Activated CD4-positive, alpha-beta T cell treated with anti-CD3 and anti-CD28 coated beads for 36 hours (primary cell): ENCODE measurements around the gene TRABD. TPM values are rescaled to one million over a fixed set of nuclear protein-coding genes. Genes with fewer than 3 reads are reported as not detected.

Experiments used
- ATAC-seq: fragments of 200-7000 bp; cut with Tn5 transposase; one replicate; pipeline ENCODE4 v1.10.0; 2021; ENCODE audit warnings: mild to moderate bottlenecking, moderate library complexity
- CTCF ChIA-PET: fragments of 350-600 bp; sonication (Branson Sonifier 250); formaldehyde crosslinking; loops from one replicate; lab custom pipeline; 2021; ENCODE audit warnings: antibody characterized with exemption; lab: Charles Lee
- POLR2A ChIA-PET: fragments of 350-600 bp; sonication (Branson Sonifier 250); formaldehyde crosslinking; loops from one replicate; lab custom pipeline; 2021; ENCODE audit warnings: antibody characterized with exemption, inconsistent platforms; lab: Charles Lee
- DNase-seq: peaks from one replicate; pipeline ENCODE4 v3.0.0-alpha.2; 2020
- H3K27ac Mint-ChIP-seq: one replicate; pipeline ENCODE4 v1.8.0; 2021; ENCODE audit warnings: mixed read lengths
- H3K27me3 Mint-ChIP-seq: one replicate; pipeline ENCODE4 v1.8.0; 2021; ENCODE audit warnings: mixed read lengths
- H3K36me3 Mint-ChIP-seq: one replicate; pipeline ENCODE4 v1.8.0; 2021; ENCODE audit warnings: low read depth, mixed read lengths
- H3K4me1 Mint-ChIP-seq: one replicate; pipeline ENCODE4 v1.8.0; 2021; ENCODE audit warnings: mixed read lengths
- H3K4me3 Mint-ChIP-seq: one replicate; pipeline ENCODE4 v1.8.0; 2021; ENCODE audit warnings: mild to moderate bottlenecking, moderate library complexity, mixed read lengths
- H3K9me3 Mint-ChIP-seq: one replicate; pipeline ENCODE4 v1.8.0; 2021; ENCODE audit warnings: low read depth, mixed read lengths
- intact Hi-C, 2 experiments: fragments of 100-400 bp; cut with DNase I in 1 of 2; cut with micrococcal nuclease in 1 of 2; formaldehyde crosslinking; loops; one replicate each; pipeline versions ENCODE4 v1.14.2 to v1.15.1; 2022 to 2024; cut with DNase I, micrococcal nuclease
- total RNA-seq, 2 experiments: library from RNA; stranded (reverse); gene quantifications; one replicate each; pipeline ENCODE4 v1.2.3, GENCODE V29; 2021

TRABD gene
- total RNA-seq, 2 experiments from 2014 or later: 60.7 to 74.5 TPM

DNA sequence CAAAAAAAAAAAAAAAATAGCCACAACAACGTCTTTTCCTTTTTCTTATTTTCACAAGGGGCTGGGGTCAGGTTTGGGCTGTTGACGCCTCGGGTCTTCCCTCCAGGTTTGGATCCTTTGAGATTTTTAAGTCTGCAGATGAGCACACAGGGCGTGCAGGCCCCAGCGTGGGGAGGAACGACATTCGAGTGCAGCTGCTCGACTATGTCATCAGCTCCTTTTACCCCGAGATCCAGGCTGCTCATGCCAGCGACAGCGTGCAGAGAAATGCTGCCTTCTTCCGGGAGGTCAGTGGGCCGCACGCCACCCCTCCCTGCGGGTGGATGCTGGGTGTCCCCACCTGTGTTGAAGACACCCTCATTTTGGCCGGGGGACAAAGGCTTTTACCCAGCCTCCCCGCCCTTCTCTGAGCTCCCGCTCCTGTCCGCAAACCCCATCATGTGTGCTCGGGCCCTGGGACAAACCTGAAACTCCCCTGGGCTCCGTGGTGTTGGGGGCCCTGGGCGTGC lies 22.8 kb downstream of the TRABD start:
- Mint-ChIP-seq H3K4me1 (peaks cover 10% of the 10 kb centered on the region), H3K4me3 (no peak overlapping the region), H3K27ac (no peak overlapping the region), H3K9me3 (no peaks in the 10 kb centered on the region), H3K36me3 (peaks cover 17% of the 10 kb centered on the region), H3K27me3 (no peaks in the 10 kb centered on the region)
- DNase-seq (no peak), ATAC-seq (no peak)
- ChIA-PET CTCF (interaction anchor here (0.5 to 1.5 kb wide), 5 partner anchors 20 to 617 kb away, joined by 3 to 7 read pairs (median 3); no protein-coding TSS in a partner anchor), POLR2A (interaction anchor here (0.6 kb wide), 1 partner anchor 43 kb away, joined by 3 read pairs; the partner anchor contains the start of gene HDAC10)
- intact Hi-C loops: no loop called here

DNA sequence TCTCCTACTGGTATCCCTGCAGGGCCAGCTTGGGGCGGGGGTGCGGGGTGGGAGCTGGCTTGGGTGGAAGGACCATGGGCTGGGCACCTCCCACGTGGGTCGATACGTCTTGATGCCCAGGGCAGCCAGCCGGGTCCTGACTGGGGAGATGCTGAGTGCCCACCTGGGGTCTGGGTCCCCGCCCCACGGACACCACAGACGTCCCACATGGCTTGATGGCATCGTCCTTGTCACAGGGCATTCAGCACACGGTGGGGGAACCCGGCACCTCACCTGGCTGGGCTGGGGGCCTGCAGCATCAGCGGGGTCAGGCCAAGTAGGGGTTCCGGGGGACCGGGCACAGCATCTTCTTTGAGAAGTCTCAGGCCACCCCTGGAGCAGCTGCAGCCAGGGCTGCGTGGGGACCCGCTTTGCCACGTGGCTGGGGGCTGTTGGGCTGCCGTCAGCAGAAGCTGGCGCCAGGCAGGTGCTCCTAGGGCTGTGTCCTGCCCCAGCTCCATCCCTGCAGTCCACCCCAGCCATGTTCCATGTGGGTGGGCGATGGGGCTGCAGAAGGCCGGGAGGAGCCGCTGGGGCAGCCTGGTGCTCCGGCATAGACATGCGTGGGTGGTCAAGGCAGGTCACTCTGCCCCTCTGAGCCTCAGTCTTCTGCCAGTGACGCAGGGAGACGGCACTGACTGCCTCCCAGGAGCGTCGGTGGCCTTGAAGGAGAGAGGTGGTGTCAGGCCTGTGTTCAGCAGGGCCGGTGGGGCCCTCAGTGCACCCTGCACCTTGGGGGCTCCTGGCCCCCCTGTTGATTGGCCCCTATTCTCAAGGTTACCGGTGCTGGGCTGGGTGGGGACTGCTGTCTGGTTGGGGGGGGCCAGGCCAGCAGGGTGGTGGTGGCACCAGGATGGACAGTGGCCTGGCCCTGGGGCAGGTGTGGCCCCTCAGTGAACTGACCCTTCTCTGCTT lies 23.5 kb downstream of the TRABD start:
- no peak overlapping the region for H3K27ac Mint-ChIP-seq
- no peaks in the 10 kb centered on the region for H3K9me3 Mint-ChIP-seq
- H3K27me3 Mint-ChIP-seq: no peaks in the 10 kb centered on the region
- intact Hi-C loops: loop anchor here in 1 of 2 experiments (1.0 kb wide), 1 partner anchor 60 kb away; no protein-coding TSS in a partner anchor
- H3K4me1 Mint-ChIP-seq: peaks cover 7% of the 10 kb centered on the region
- CTCF ChIA-PET: interaction anchor here (0.5 to 1.5 kb wide), 5 partner anchors 19 to 618 kb away, joined by 3 to 7 read pairs (median 3); no protein-coding TSS in a partner anchor
- peak; percentile 20 for ATAC-seq
- POLR2A ChIA-PET: no interaction called here
- no peak for DNase-seq
- H3K4me3 Mint-ChIP-seq: no peak overlapping the region
- H3K36me3 Mint-ChIP-seq: peaks cover 15% of the 10 kb centered on the region

DNA sequence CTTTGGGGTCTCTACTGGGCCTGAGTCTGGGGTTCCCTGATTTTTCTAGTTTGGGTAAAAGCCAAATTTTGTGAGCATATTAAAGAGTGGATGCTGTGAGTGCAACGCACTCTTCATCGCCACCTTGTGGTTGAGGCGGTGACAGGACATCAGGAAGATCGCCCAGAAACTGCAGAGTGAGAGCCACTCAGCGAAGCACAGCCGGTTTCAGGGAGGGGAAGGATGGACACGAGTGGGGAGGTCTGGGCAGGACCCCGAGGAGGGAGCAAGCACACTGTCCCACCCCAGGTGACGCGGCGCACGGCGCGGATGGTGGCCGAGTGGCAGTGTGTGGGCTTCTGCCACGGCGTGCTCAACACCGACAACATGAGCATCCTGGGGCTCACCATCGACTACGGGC lies 24.2 kb downstream of the TRABD start:
- POLR2A ChIA-PET: no interaction called here
- intact Hi-C loops: loop anchor here (1.0 to 2.0 kb wide), 3 partner anchors 61 to 443 kb away; no protein-coding TSS in a partner anchor
- Mint-ChIP-seq H3K27ac (no peak overlapping the region), H3K27me3 (no peaks in the 10 kb centered on the region), H3K4me1 (peaks cover 5% of the 10 kb centered on the region), H3K9me3 (no peaks in the 10 kb centered on the region), H3K36me3 (peaks cover 18% of the 10 kb centered on the region), H3K4me3 (no peak overlapping the region)
- DNase-seq (peak; percentile 85), ATAC-seq (peak; percentile 86)
- CTCF ChIA-PET: no interaction called here

DNA sequence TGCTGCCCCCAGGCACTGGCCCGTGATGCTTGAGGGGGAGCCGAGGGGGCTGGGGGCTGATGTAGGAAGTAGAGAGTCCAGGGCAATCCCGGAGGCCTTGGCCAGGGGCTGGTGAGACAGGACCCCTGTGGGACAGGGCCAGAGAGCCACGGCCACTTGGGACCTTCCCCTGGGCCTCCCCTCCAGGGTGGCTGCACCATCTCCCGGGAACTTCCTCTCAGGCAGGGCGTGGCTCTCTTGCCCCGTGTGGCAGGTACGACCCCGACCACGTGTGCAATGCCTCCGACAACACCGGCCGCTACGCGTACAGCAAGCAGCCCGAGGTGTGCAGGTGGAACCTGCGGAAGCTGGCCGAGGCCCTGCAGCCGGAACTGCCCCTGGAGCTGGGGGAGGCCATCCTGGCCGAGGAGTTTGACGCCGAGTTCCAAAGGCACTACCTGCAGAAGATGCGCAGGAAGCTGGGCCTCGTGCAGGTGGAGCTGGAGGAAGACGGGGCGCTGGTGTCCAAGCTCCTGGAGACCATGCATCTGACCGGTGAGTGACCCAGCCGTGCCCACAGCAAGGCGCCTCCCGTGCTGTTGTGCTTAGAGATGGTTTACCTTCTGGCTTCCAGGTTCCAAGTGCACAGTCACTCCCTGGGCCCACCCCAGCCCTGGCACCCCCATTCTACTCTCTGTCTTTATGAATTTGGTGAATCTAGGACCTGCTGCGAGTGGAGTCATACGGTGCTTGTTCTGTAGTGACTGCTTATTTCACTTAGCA lies 24.8 kb downstream of the TRABD start:
- H3K27me3 Mint-ChIP-seq: no peaks in the 10 kb centered on the region
- H3K4me3 Mint-ChIP-seq: no peak overlapping the region
- intact Hi-C loops: loop anchor here in 1 of 2 experiments (1.0 to 2.0 kb wide), 3 partner anchors 61 to 444 kb away; no protein-coding TSS in a partner anchor
- no peak overlapping the region for H3K27ac Mint-ChIP-seq
- ATAC-seq (no peak), DNase-seq (no peak)
- H3K4me1 Mint-ChIP-seq: peaks cover 4% of the 10 kb centered on the region
- CTCF ChIA-PET: interaction anchor here (1.1 to 1.6 kb wide), 3 partner anchors 30 to 62 kb away, joined by 3 to 13 read pairs (median 3); no protein-coding TSS in a partner anchor
- H3K9me3 Mint-ChIP-seq: no peaks in the 10 kb centered on the region
- H3K36me3 Mint-ChIP-seq: peaks cover 22% of the 10 kb centered on the region
- POLR2A ChIA-PET: no interaction called here

DNA sequence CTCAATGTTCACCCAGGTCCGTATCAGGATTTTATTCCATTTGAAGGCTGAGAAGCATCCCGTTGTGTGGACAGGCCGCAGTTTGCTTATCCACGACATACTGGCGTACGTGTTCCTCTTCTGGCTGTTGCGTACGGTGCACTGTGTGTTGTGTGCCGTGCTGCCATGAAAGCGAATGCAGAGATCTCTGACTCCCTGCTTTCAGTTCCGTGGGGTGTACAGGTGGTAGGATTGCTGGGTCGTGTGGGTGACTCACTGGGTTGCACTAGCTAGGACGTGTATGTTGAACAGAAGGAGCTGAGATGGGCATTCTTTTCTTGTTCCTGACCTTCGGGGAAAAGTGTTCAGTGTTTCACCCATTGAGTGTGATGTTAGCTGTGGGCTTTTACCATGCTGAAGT lies 25.4 kb downstream of the TRABD start:
- no peaks in the 10 kb centered on the region for H3K27me3 Mint-ChIP-seq
- CTCF ChIA-PET: interaction anchor here (1.1 to 1.6 kb wide), 3 partner anchors 29 to 63 kb away, joined by 3 to 13 read pairs (median 3); no protein-coding TSS in a partner anchor

DNA sequence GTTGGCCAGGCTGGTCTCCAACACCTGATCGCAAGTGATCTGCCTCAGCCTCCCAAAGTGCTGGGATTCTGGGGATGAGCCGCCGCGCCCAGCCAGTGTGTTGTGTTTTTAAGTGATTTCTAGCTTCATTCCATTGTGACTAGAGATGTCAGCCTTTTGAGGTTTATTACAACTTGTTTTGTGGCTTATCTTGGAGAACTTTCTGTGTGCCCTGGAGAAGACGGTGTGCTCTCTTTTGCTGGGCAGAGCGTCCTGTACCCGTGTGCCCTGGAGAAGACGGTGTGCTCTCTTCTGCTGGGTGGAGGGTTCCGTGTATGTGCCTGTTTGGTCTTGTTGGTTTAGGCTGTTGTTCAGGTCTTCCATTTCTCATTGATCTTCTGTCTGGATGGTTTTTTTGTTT lies 27.6 kb downstream of the TRABD start:
- no peak overlapping the region for H3K27ac Mint-ChIP-seq
- intact Hi-C loops: no loop called here
- no peak overlapping the region for H3K4me3 Mint-ChIP-seq
- no peaks in the 10 kb centered on the region for H3K9me3 Mint-ChIP-seq
- no peaks in the 10 kb centered on the region for H3K27me3 Mint-ChIP-seq
- peaks cover 32% of the 10 kb centered on the region for H3K36me3 Mint-ChIP-seq
- H3K4me1 Mint-ChIP-seq: peaks cover 4% of the 10 kb centered on the region
- ChIA-PET POLR2A (no interaction called here), CTCF (interaction anchor here (1.2 kb wide), 1 partner anchor 64 kb away, joined by 3 read pairs; no protein-coding TSS in a partner anchor)
- DNase-seq (no peak), ATAC-seq (no peak)

More for the DNA sequence above, 25.4 kb downstream of the TRABD start:
- ATAC-seq (no peak), DNase-seq (no peak)
- Mint-ChIP-seq H3K4me1 (peaks cover 4% of the 10 kb centered on the region), H3K27ac (no peak overlapping the region), H3K4me3 (no peak overlapping the region), H3K36me3 (peaks cover 24% of the 10 kb centered on the region), H3K9me3 (no peaks in the 10 kb centered on the region)
- intact Hi-C loops: loop anchor here in 1 of 2 experiments (2.0 kb wide), 1 partner anchor 444 kb away; no protein-coding TSS in a partner anchor
- POLR2A ChIA-PET: no interaction called here

DNA sequence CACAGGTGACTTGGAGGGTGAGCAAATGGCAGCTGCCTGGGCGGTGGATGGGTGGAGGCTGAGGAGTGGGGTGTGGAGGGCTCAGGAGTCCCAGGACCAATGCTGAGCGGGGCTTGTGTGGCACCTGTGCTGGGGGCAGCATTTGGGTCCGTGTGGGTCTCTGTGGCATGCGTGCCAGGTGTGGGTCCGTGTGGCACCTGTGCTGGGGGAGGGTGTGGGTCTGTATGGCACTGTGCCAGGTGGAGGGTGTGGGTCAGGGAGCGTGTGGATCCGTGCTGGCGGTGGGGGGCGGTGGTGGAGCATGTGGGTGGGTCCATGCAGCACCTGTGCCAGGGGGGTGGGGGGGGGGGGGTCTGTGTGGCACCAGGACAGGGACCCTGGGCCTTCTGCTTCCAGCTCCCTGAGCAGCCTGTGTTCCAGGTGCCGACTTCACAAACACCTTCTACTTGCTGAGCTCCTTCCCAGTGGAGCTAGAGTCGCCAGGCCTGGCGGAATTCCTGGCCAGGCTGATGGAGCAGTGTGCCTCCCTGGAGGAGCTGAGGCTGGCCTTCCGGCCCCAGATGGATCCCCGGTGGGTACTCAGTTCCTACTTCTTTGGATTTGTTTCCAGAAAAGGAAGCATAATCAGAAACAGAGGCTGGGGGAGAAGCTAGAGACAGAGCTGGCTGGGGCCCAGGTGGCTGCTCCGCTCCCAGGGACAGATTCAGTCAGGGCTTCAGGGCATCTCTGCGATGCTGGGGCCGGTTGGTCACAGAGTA lies 29.8 kb downstream of the TRABD start:
- H3K4me3 Mint-ChIP-seq: no peak overlapping the region
- H3K36me3 Mint-ChIP-seq: peaks cover 36% of the 10 kb centered on the region
- H3K9me3 Mint-ChIP-seq: no peaks in the 10 kb centered on the region
- no peak for ATAC-seq
- no peak for DNase-seq
- CTCF ChIA-PET: interaction anchor here (0.7 to 1.5 kb wide), 3 partner anchors 22 to 66 kb away, joined by 3 to 5 read pairs (median 5); no protein-coding TSS in a partner anchor
- H3K4me1 Mint-ChIP-seq: no peaks in the 10 kb centered on the region
- intact Hi-C loops: no loop called here
- no peaks in the 10 kb centered on the region for H3K27me3 Mint-ChIP-seq
- no peak overlapping the region for H3K27ac Mint-ChIP-seq
- POLR2A ChIA-PET: no interaction called here

DNA sequence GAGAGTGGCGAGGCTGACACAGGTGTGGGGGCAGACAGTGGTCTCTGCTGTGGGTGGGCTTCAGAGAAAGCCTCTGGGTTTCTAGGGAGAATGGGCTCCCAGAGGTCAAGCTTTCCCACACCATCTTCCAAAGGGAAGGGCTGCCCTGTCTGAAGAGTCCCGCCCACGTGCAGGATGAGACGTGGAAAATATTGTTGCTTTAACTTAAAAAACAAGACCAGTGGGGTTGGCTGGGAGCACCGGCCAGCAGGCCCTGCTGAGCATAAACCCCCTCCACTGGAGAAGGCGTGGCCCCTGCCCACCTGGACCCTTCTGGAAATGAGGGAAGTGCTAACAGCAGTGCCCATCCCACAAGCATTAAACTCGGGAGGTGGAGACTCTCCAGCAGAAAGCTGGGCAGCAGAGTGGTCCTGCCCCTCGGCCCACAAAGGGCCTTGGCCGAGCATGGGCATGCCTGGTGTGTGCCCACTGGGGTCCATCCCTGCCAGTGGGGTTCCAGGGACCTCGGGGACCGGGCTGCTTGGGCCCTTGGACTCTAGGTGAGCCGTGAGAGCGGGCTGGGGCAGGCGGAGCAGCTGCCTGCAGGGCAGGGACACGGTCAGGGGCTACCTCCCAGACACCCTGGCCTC lies 30.5 kb downstream of the TRABD start:
- H3K4me3 Mint-ChIP-seq: no peak overlapping the region
- no peaks in the 10 kb centered on the region for H3K27me3 Mint-ChIP-seq
- DNase-seq: no peak
- intact Hi-C loops: no loop called here
- POLR2A ChIA-PET: no interaction called here
- peaks cover 38% of the 10 kb centered on the region for H3K36me3 Mint-ChIP-seq
- no peaks in the 10 kb centered on the region for H3K4me1 Mint-ChIP-seq
- H3K9me3 Mint-ChIP-seq: no peaks in the 10 kb centered on the region
- no peak for ATAC-seq
- no peak overlapping the region for H3K27ac Mint-ChIP-seq
- CTCF ChIA-PET: interaction anchor here (0.7 to 1.0 kb wide), 2 partner anchors 21 to 66 kb away, joined by 3 to 5 read pairs; no protein-coding TSS in a partner anchor

DNA sequence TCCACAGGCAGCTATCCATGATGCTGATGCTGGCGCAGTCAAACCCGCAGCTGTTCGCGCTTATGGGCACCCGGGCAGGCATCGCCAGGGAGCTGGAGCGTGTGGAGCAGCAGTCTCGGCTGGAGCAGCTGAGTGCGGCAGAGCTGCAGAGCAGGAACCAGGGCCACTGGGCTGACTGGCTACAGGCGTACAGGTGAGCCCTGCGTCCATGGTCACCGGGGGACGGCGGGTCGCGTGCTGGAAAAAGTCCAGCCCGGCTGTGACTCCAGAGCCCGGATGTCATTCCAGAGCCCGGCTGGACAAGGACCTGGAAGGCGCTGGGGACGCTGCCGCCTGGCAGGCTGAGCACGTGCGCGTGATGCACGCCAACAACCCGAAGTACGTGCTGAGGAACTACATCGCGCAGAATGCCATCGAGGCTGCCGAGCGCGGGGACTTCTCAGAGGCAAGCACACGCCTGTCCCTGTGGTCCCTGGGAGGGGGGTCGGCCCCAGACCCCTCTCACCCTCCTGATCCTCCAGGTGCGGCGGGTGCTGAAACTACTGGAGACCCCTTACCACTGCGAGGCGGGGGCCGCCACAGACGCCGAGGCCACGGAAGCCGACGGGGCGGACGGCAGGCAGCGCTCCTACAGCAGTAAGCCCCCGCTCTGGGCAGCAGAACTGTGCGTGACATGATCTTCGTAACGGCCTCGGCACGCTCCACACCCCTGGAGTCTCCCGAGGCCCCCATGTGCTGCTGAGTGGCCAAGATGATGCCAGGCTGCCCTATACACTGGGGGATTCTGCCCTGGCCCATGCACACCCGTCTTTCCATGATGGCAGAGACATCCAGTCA lies 31.2 kb downstream of the TRABD start:
- Mint-ChIP-seq H3K27me3 (no peaks in the 10 kb centered on the region), H3K27ac (no peak overlapping the region), H3K36me3 (peaks cover 37% of the 10 kb centered on the region), H3K9me3 (no peaks in the 10 kb centered on the region), H3K4me1 (no peaks in the 10 kb centered on the region), H3K4me3 (no peak overlapping the region)
- intact Hi-C loops: no loop called here
- CTCF ChIA-PET: interaction anchor here (1.0 kb wide), 1 partner anchor 21 kb away, joined by 5 read pairs; no protein-coding TSS in a partner anchor
- ATAC-seq (no peak), DNase-seq (no peak)
- POLR2A ChIA-PET: no interaction called here
